T-cell (primary cell): ENCODE data around the gene SVIL. TPM values are rescaled to one million over a fixed set of nuclear protein-coding genes. Genes with fewer than 3 reads are reported as not detected.

Experiments
- ATAC-seq, 4 experiments: fragments of 200-7000 bp in 3 of 4; fragments of 150-1000 bp in 1 of 4; cut with Tn5 transposase; replicated peaks in 1 of 4; 1 replicate in 3 of 4; 2 replicates in 1 of 4; pipeline ENCODE4 v1.10.0; 2021; ENCODE audit warnings: moderate library complexity in 3 of 4, mild to moderate bottlenecking in 2 of 4, moderate number of reproducible peaks in 1 of 4
- CTCF ChIA-PET, 2 donors: fragments of 300-600 bp; sonication (Branson Sonifier 250); formaldehyde crosslinking; loops; one replicate each; lab custom pipeline; 2022; ENCODE audit warnings: antibody characterized with exemption in 2 of 2; lab: Charles Lee
- POLR2A ChIA-PET, 2 donors: fragments of 300-600 bp; sonication (Branson Sonifier 250); formaldehyde crosslinking; loops; one replicate each; lab custom pipeline; 2022; ENCODE audit warnings: antibody characterized with exemption in 2 of 2; lab: Charles Lee
- DNase-seq, 35 experiments: peaks; one replicate each; pipeline versions ENCODE4 v3.0.0 to v3.0.0-alpha.2; 2013 to 2023
- H3K27ac ChIP-seq: one replicate; pipeline ENCODE4 v1.5.1; 2013; ENCODE audit warnings: low read length
- H3K27me3 ChIP-seq, 2 experiments: replicated peaks in 1 of 2; 1 replicate in 1 of 2; 2 replicates in 1 of 2; pipeline versions ENCODE4 v1.6.1 to v1.7.0; 2013; ENCODE audit warnings: low read length in 1 of 2, mixed read lengths in 1 of 2; ENCODE audit not compliant: control insufficient read depth in 2 of 2, insufficient read depth in 2 of 2; ENCODE audit errors: extremely low read depth in 1 of 2
- H3K36me3 ChIP-seq, 2 donors: 1 replicate in 1 of 2; 2 replicates in 1 of 2; pipeline versions ENCODE4 v1.6.1 to v1.7.0; 2013; ENCODE audit warnings: low read length in 1 of 2; ENCODE audit not compliant: control insufficient read depth in 2 of 2, insufficient read depth in 1 of 2; ENCODE audit errors: extremely low read depth in 1 of 2
- H3K4me1 ChIP-seq, 2 experiments: 1 replicate in 1 of 2; 2 replicates in 1 of 2; pipeline versions ENCODE4 v1.6.1 to v1.7.0; 2013; ENCODE audit warnings: low read length in 2 of 2, mixed read lengths in 1 of 2; ENCODE audit not compliant: insufficient read depth in 2 of 2, control insufficient read depth in 1 of 2; ENCODE audit errors: extremely low read depth in 1 of 2
- H3K4me3 ChIP-seq, 2 donors: 1 replicate in 1 of 2; 2 replicates in 1 of 2; pipeline versions ENCODE4 v1.5.1 to v1.7.0; 2013; ENCODE audit warnings: mild to moderate bottlenecking in 2 of 2, low read length in 1 of 2, moderate library complexity in 1 of 2; ENCODE audit not compliant: control insufficient read depth in 1 of 2; ENCODE audit errors: extremely low read depth in 1 of 2
- H3K9me3 ChIP-seq: 2 replicates; pipeline ENCODE4 v1.7.0; 2013
- H3K27ac Mint-ChIP-seq, 2 donors: one replicate each; pipeline ENCODE4 v1.8.0; 2020 to 2021; ENCODE audit warnings: mild to moderate bottlenecking in 2 of 2, mixed read lengths in 2 of 2
- H3K27me3 Mint-ChIP-seq, 2 donors: one replicate each; pipeline ENCODE4 v1.8.0; 2021 to 2022; ENCODE audit warnings: mixed read lengths in 2 of 2
- H3K36me3 Mint-ChIP-seq: one replicate; pipeline ENCODE4 v1.8.0; 2021; ENCODE audit warnings: mixed read lengths
- H3K4me1 Mint-ChIP-seq, 3 donors: one replicate each; pipeline ENCODE4 v1.8.0; 2020 to 2022; ENCODE audit warnings: mixed read lengths in 3 of 3, mild to moderate bottlenecking in 1 of 3
- H3K4me3 Mint-ChIP-seq, 3 donors: one replicate each; pipeline ENCODE4 v1.8.0; 2020 to 2022; ENCODE audit warnings: mild to moderate bottlenecking in 3 of 3, mixed read lengths in 3 of 3, moderate library complexity in 3 of 3
- H3K9me3 Mint-ChIP-seq, 3 donors: one replicate each; pipeline ENCODE4 v1.8.0; 2020 to 2022; ENCODE audit warnings: mixed read lengths in 3 of 3
- WGBS: methylation state at CpG from one replicate; pipeline ENCODE4 v1.1.5; 2013; ENCODE audit warnings: missing lambda C conversion rate; ENCODE audit not compliant: insufficient coverage; 5-methylcytosine and 5-hydroxymethylcytosine counted together
- total RNA-seq, 35 experiments: library from RNA in 6 of 35; stranded (reverse) in 6 of 35; fragments of 120-200 nt in 1 of 35; gene quantifications; one replicate each; pipeline versions ENCODE4 v1.2.1 to v1.2.4 and lab custom pipeline; 2013 to 2026

SVIL gene
- total RNA-seq, 5 donors from 2014 or later (not counting 1 experiment from before 2014, with no cell fraction given) = 17.4 to 45.6 (median 19.6) TPM

DNA sequence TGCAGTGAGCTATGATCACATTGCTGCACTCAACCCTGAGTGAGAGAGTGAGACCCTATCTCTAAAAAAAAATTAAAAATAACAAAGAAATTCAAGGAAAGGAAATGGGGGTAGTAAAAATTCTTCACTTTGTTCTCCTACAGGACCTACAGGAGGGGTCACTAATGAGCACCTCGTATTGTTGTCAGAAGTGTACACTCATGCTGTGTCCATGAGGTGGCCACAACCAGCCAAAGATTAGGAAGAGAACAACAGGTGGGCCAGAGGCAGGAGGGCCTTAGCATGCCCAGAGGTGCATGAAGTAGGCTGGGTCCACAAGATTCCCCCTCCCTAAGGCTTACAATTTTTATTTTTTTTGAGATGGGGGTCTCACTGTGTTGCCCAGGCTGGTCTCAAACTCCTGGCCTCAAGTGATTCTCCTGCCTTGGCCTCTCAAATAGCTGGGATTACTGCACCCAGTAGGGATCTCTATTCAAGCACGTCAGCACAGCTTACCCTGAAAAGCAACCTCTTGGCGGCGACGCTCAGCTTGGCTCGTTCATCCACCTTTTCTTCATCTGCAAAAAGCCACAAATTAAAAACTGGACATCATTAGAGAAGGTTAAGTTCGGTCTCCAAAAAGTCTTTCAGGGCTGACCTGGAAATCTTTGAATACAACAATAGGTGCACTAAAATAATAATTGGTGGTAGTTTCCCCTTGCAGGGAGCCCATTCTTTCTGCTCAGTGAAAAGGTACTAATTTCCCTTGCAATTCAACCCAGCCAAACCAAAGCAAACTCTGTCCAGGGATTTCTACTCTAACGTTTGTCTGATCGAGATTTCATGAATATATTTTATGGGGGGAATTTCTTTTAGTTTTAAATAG is 104.4 kb downstream of the SVIL start:
- H3K27me3 Mint-ChIP-seq = no peaks in the 10 kb centered on the region
- POLR2A ChIA-PET = no interaction called here
- 100% methylated on average over 1 of the region's 9 CpGs for WGBS

DNA sequence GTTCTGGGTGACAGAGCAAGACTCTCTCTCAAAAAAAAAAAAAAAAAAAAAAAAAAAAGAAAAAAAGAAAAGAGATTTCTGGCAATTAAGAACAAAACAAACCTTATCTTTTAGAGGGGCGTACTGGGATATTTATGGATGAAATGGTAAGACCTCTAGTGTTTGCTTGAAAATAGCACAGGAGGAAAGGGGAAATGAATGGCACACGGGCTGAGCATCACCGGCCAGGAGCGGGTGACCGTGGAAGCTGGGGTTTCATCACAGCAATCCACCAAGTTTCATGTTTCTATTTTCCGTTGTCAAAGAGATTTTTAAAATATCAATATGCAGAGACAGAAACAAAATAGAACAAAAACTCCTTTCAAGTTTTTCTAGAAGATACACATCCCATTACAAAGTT is 105.6 kb downstream of the SVIL start:
- ChIA-PET POLR2A (no interaction called here), CTCF (interaction anchor here in 1 of 2 donors (1.0 kb wide), 1 partner anchor 106 kb away, joined by 3 read pairs; no protein-coding TSS in a partner anchor)
- ATAC-seq (no peak), DNase-seq (no peak)
- no peaks in the 10 kb centered on the region for H3K4me1 Mint-ChIP-seq
- no peaks in the 10 kb centered on the region for H3K9me3 ChIP-seq
- H3K9me3 Mint-ChIP-seq = no peaks in the 10 kb centered on the region
- no CpG with 5 or more reads among the region's 6 CpGs for WGBS
- no peaks in the 10 kb centered on the region for H3K27me3 Mint-ChIP-seq
- no peak overlapping the region for H3K4me3 ChIP-seq
- no peak overlapping the region for H3K27ac ChIP-seq
- H3K4me1 ChIP-seq = no peaks in the 10 kb centered on the region
- H3K27me3 ChIP-seq = no peaks in the 10 kb centered on the region
- H3K4me3 Mint-ChIP-seq = no peak overlapping the region
- peaks cover 6 to 13% of the 10 kb centered on the region in 2 donors for H3K36me3 ChIP-seq
- no peak overlapping the region for H3K27ac Mint-ChIP-seq
- peaks cover 37% of the 10 kb centered on the region for H3K36me3 Mint-ChIP-seq

More for the DNA sequence above, 104.4 kb downstream of the SVIL start:
- no peaks in the 10 kb centered on the region for H3K27me3 ChIP-seq
- H3K36me3 ChIP-seq = peaks cover 6 to 10% of the 10 kb centered on the region in 2 donors
- Mint-ChIP-seq H3K4me3 (no peak overlapping the region), H3K9me3 (no peaks in the 10 kb centered on the region), H3K27ac (no peak overlapping the region), H3K36me3 (peaks cover 35% of the 10 kb centered on the region), H3K4me1 (peaks cover 0 to under 1% (median 0%) of the 10 kb centered on the region in 3 donors)
- H3K4me1 ChIP-seq = no peaks in the 10 kb centered on the region
- H3K27ac ChIP-seq = no peak overlapping the region
- no peak for ATAC-seq
- no peak for DNase-seq
- H3K4me3 ChIP-seq = no peak overlapping the region
- no peaks in the 10 kb centered on the region for H3K9me3 ChIP-seq
- CTCF ChIA-PET = interaction anchor here in 1 of 2 donors (1.0 kb wide), 1 partner anchor 105 kb away, joined by 3 read pairs; no protein-coding TSS in a partner anchor

DNA sequence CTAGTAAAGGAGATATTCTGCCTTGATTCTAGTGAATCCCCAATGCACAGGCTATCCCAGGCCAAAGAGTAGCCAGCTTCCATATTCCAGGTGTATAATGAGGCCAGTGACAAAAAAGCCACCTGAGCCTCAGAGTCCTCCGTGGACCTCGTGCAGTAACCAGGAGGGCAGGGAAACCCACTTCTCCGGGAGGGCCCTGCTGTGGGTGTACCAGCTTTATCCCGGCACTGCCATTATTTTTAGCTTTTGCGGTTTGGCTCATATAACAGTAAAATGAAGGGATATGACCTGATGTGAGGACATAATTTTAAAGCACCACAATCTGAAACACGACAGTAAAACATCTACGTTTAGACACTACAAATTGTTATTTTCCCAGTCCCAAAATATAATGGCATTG is 109.0 kb downstream of the SVIL start:
- 90% methylated on average over 2 of the region's 7 CpGs for WGBS
- no peaks in the 10 kb centered on the region for H3K27me3 ChIP-seq
- Mint-ChIP-seq H3K4me3 (no peak overlapping the region), H3K27ac (no peak overlapping the region), H3K4me1 (no peaks in the 10 kb centered on the region), H3K36me3 (peaks cover 49% of the 10 kb centered on the region), H3K27me3 (no peaks in the 10 kb centered on the region), H3K9me3 (no peaks in the 10 kb centered on the region)
- H3K9me3 ChIP-seq = no peaks in the 10 kb centered on the region
- no peak for ATAC-seq
- peaks cover 0 to 2% of the 10 kb centered on the region in 2 experiments for H3K4me1 ChIP-seq
- H3K27ac ChIP-seq = no peak overlapping the region
- H3K36me3 ChIP-seq = peaks cover 2 to 35% of the 10 kb centered on the region in 2 donors
- CTCF ChIA-PET = no interaction called here
- POLR2A ChIA-PET = no interaction called here
- no peak for DNase-seq
- H3K4me3 ChIP-seq = no peak overlapping the region

DNA sequence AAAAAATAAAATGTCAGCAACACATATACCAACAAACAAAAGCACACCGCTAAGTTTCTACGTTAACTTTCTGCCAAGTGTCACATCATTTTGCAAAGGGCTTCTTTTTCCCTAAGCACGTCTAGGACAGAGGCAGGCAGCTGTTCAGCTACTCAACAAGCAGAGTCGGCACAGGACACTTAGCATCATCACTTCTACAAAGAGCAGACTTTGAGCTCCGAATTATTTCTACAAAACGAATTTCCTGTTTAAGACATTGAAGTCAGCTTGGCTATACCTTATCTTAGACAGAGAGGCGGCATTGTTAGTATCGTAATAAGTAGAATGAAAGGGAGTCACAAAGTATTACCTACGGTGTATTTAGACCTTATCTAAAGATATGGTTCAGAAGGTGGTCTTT is 110.1 kb downstream of the SVIL start:
- Mint-ChIP-seq H3K27me3 (no peaks in the 10 kb centered on the region), H3K27ac (no peak overlapping the region), H3K9me3 (no peaks in the 10 kb centered on the region), H3K36me3 (peaks cover 53% of the 10 kb centered on the region), H3K4me3 (no peak overlapping the region), H3K4me1 (no peaks in the 10 kb centered on the region)
- ChIA-PET POLR2A (no interaction called here), CTCF (no interaction called here)
- no peak for ATAC-seq
- H3K27me3 ChIP-seq = no peaks in the 10 kb centered on the region
- H3K4me1 ChIP-seq = peaks cover 0 to 2% of the 10 kb centered on the region in 2 experiments
- H3K36me3 ChIP-seq = peaks cover 2 to 37% of the 10 kb centered on the region in 2 donors
- H3K4me3 ChIP-seq = no peak overlapping the region
- DNase-seq = no peak
- no peak overlapping the region for H3K27ac ChIP-seq
- no peaks in the 10 kb centered on the region for H3K9me3 ChIP-seq
- 91% methylated on average over 4 of the region's 9 CpGs for WGBS

DNA sequence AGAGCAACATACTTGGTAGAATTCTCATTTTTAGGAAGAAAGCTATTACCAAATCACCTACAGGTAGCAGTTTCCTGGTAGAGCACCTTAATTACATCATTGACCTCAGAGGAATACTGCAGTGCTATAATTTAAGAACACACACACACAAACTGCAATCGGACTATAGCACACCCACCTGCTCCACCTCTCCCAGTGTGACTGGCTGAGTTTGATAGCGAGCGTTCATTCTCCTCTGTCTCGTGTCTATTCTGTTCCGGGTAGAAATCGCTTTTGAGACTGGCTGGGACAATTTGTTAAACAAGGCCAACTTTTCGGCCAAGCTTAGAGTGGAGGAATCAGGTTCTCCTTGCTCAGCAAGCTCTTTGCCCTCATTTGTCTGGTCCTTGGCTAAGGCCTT is 110.5 kb downstream of the SVIL start:
- Histone ChIP-seq H3K27me3 (no peaks in the 10 kb centered on the region), H3K36me3 (peaks cover 2 to 34% of the 10 kb centered on the region in 2 donors), H3K4me1 (peaks cover 0 to 2% of the 10 kb centered on the region in 2 experiments), H3K4me3 (no peak overlapping the region), H3K27ac (no peak overlapping the region), H3K9me3 (no peaks in the 10 kb centered on the region)
- H3K27ac Mint-ChIP-seq = no peak overlapping the region
- ChIA-PET CTCF (no interaction called here), POLR2A (no interaction called here)
- H3K4me1 Mint-ChIP-seq = no peaks in the 10 kb centered on the region
- 92% methylated on average over 7 of the region's 7 CpGs for WGBS
- ATAC-seq = no peak
- H3K27me3 Mint-ChIP-seq = no peaks in the 10 kb centered on the region
- DNase-seq = no peak
- H3K36me3 Mint-ChIP-seq = peaks cover 55% of the 10 kb centered on the region
- H3K9me3 Mint-ChIP-seq = no peaks in the 10 kb centered on the region
- H3K4me3 Mint-ChIP-seq = no peak overlapping the region

DNA sequence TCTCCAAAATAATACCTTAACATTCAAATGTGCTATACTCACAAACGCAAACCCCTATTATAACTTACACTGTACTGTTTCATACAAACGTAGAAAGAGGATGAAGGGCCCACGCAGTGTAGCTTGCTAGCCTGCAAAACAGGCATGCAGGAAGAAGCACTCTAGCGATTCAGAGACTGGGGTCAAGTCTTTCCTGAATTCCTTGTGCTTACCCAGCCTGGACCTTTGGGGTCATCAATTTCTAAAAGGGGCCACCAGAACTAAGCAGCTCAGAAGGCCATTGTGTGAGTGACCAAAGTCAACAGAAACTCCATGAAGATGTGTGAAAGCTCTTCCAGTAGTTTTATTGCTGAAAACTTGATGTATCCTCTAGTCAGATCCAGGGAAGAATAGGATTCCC is 111.9 kb downstream of the SVIL start:
- Histone ChIP-seq H3K4me3 (no peak overlapping the region), H3K27ac (no peak overlapping the region), H3K4me1 (peaks cover 0 to 2% of the 10 kb centered on the region in 2 experiments), H3K36me3 (peaks cover 12 to 37% of the 10 kb centered on the region in 2 donors), H3K27me3 (no peaks in the 10 kb centered on the region), H3K9me3 (no peaks in the 10 kb centered on the region)
- H3K9me3 Mint-ChIP-seq = no peaks in the 10 kb centered on the region
- DNase-seq (no peak), ATAC-seq (no peak)
- CTCF ChIA-PET = no interaction called here
- H3K36me3 Mint-ChIP-seq = peaks cover 60% of the 10 kb centered on the region
- no peaks in the 10 kb centered on the region for H3K4me1 Mint-ChIP-seq
- WGBS = 91% methylated on average over 4 of the region's 4 CpGs
- no peaks in the 10 kb centered on the region for H3K27me3 Mint-ChIP-seq
- POLR2A ChIA-PET = no interaction called here
- H3K4me3 Mint-ChIP-seq = no peak overlapping the region
- H3K27ac Mint-ChIP-seq = no peak overlapping the region
